NOMO-1 treated with dmso at 0.1 percent for 144 hours (cell line): ENCODE measurements around the gene BLVRA.

Experiments
- DNase-seq: peaks from one replicate; lab custom pipeline; 2025; ENCODE audit not compliant: unreplicated experiment; lab: John Stamatoyannopoulos, UW

BLVRA gene

GRCh38 chr7:43749383-43749940 is 9.0 kb upstream of the BLVRA start:
- no peak for DNase-seq

- no peak for DNase-seq
These were observed 8.2 kb upstream of the BLVRA start for GRCh38 chr7:43750016-43750887.

- DNase-seq = no peak
These were observed 6.1 kb upstream of the BLVRA start for GRCh38 chr7:43752411-43752810.

GRCh38 chr7:43753271-43753810 is 5.1 kb upstream of the BLVRA start:
- peak; percentile 22 for DNase-seq

GRCh38 chr7:43753843-43754242 is 4.6 kb upstream of the BLVRA start:
- DNase-seq = no peak

- no peak for DNase-seq
These were observed 3.9 kb upstream of the BLVRA start for GRCh38 chr7:43754596-43754995.

- DNase-seq = no peak
These were observed 2.0 kb upstream of the BLVRA start for GRCh38 chr7:43756368-43757072.

DNA sequence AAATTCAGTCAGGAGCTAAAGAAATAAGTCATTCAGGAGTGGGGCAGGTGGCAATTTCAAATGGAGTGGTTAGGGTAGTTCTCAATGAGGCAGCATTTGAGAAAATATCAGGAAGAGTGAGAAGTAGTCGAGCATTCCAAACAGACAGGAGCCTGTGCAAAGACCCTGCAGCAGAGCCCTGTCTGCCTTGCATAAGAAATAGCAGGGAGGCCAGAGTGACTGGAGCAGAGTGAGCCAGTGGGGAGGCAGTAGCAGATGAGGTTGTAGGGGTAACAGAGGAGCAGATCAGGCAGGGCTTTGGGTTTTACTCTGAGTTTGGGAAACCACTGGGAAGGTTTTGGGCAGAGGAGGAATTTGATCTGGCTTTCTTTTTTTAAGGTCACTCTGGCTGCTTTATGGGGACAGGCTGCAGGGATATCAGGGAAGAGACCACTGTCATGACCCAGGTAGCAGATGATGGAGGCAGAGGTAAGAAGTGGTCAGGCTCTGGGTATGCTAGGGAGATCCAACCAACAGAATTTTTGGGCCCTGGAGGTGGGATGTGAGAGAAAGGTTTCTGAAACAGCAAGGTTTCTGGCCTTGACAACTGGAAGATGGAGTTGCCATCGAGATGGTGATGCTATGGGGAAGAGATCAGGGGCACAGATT is 1.3 kb upstream of the BLVRA start:
- DNase-seq = no peak

- no peak for DNase-seq
These were observed 573 bp downstream of the BLVRA start for GRCh38 chr7:43758822-43759683.

DNA sequence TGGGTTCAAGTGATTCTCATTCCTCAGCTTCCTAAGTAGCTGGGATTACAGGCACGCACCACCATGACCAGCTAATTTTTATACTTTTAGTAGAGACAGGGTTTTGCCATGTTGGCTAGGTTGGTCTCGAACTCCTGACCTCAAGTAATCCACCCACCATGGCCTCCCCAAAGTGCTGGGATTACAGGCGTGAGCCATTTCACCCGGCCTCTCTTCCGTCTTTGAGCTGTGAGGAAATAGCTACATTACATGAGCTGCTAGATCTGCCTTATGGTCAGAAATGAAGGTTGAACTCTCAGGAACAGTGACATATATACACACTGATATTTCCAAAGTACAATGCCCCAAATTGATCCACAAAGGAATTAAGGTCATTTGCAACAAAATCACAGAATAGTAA is 2.4 kb downstream of the BLVRA start:
- no peak for DNase-seq

DNA sequence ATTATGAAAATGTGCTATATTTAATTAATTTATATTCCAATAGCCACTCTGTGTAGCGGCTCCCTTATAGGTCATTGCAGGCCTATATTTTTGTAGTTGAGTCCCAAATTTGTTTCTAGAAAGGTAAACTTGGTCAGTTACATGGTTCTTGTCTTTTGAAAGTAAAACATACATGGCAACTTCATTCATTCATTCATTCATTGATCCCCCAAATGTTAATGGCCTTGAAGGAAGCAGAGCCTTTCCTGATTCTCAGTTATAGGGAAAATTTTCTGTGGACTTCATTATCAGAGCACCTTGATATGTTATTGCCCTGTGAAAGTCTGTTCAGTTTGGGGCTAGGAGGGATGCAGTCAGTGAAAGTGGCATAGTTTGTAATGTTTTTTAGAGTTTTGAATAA is 2.9 kb downstream of the BLVRA start:
- no peak for DNase-seq

GRCh38 chr7:43761938-43762692 is 3.6 kb downstream of the BLVRA start:
- no peak for DNase-seq

- no peak for DNase-seq
These were observed 4.7 kb downstream of the BLVRA start for GRCh38 chr7:43763183-43763582.

DNA sequence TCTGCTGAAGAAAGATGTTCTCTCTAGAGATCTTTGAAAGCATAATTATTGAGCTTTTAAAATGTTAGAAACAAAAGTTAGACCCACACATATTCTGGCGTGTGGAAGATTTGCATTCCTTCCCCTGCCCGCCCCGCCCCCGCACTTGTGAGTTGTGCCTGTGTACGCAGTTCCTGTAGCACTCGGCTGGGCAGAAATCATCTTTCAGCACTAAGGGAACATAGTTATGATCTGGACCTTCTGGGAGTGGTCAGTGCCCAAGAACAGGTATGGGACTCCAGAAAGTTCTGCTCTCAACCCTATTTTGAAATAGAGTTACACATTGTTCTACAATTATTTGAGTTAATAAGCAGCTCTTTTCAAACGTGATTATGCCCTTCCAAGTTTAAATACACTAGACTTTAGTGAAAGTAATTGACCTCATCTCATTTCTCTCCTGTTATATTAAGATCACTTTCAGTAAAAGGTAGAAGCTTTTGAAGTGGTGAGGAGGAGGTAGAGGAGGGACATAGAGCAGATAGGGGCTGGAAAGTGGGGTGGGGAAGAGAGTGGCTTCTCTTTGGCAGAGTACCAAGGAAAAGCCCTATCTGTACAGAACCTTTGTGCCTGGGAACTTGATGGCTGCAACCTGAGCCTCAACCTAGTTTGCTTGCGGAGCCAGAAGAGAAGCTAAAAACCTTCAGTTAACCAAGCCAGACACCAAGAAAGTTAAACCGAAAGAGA is 5.7 kb downstream of the BLVRA start:
- DNase-seq = no peak

- peak; percentile 33 for DNase-seq
These were observed 6.5 kb downstream of the BLVRA start for GRCh38 chr7:43764807-43765491.

GRCh38 chr7:43766564-43766963 is 8.1 kb downstream of the BLVRA start:
- no peak for DNase-seq

- no peak for DNase-seq
These were observed 8.8 kb downstream of the BLVRA start for GRCh38 chr7:43767311-43767710.

DNA sequence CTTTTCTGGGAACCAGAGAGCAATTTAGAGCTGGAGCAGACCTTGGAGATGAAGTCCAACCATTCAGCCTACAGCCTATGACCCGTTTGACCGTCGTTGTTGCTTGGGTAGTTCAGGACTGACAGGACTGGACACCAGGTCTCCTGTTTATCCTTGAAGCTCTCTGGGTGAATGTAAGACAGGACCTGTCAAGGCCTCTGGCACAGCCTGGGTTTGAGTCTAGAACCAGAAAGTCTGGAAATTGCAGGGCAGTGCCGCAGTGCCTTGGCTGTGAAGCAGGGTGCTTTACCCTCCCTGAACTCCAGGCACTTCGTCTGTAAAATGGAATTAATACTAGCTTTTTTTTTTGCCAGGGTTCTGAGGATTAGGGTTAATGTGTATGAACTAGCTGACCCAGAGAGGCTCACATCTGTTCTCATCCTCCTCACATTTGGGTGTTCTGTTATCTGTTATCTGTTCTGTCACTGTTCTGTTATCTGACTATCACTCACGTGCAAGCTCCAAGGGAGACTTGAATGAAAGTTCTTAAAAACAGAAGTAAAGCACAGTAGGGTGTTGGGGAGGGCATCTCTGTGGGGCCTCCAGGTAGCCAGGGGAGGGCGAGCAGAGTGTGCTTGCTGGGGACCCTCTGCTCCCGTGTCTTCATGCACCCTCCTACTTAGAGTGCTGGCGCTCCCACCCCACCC is 9.9 kb downstream of the BLVRA start:
- no peak for DNase-seq
